Lower leg skin (tissue), 4 donors: Measurements from ENCODE around the gene MAFF. TPM values are rescaled to one million over a fixed set of nuclear protein-coding genes. Genes with fewer than 3 reads are reported as not detected.

Experiments
- DNase-seq, 2 donors: peaks; one replicate each; pipeline ENCODE4 v3.0.0-alpha.2; 2019; ENCODE audit warnings: low spot score in 2 of 2
- H3K4me3 ChIP-seq: fragments of 200-600 bp; sonication (generic); 2 replicates; pipeline ENCODE4 v1.5.1; 2017; ENCODE audit warnings: mild to moderate bottlenecking, low read depth; ENCODE audit not compliant: poor library complexity, severe bottlenecking
- POLR2A ChIP-seq, 2 donors: fragments of 450-650 bp; IDR thresholded peaks; one replicate each; pipeline ENCODE4 v1.6.1; 2016 to 2017; ENCODE audit warnings: antibody characterized with exemption in 2 of 2, mild to moderate bottlenecking in 1 of 2, moderate library complexity in 1 of 2
- WGBS, 2 donors: methylation state at CpG; one replicate each; pipeline ENCODE4 v1.1.5; 2018; 5-methylcytosine and 5-hydroxymethylcytosine counted together
- intact Hi-C: fragments of 100-400 bp; cut with DNase I; formaldehyde crosslinking; loops from one replicate; pipeline ENCODE4 v1.15.0; 2023; ENCODE audit warnings: low total_unique reads
- total RNA-seq, 4 donors: library from RNA; depleted of rRNA; stranded (reverse); fragments of >200 nt; gene quantifications; one replicate each; pipeline ENCODE4 v1.1.0, GENCODE V29; 2016
- TF ChIP-seq, protein P1 (sequence below), 3 donors: fragments of 450-650 bp; IDR thresholded peaks; one replicate each; pipeline ENCODE4 v1.5.1; 2016; ENCODE audit warnings: antibody characterized with exemption in 3 of 3, mild to moderate bottlenecking in 3 of 3, moderate library complexity in 2 of 3

The MAFF gene
- total RNA-seq, 4 donors from 2014 or later = 64.7 to 116 (median 82.0) TPM

DNA sequence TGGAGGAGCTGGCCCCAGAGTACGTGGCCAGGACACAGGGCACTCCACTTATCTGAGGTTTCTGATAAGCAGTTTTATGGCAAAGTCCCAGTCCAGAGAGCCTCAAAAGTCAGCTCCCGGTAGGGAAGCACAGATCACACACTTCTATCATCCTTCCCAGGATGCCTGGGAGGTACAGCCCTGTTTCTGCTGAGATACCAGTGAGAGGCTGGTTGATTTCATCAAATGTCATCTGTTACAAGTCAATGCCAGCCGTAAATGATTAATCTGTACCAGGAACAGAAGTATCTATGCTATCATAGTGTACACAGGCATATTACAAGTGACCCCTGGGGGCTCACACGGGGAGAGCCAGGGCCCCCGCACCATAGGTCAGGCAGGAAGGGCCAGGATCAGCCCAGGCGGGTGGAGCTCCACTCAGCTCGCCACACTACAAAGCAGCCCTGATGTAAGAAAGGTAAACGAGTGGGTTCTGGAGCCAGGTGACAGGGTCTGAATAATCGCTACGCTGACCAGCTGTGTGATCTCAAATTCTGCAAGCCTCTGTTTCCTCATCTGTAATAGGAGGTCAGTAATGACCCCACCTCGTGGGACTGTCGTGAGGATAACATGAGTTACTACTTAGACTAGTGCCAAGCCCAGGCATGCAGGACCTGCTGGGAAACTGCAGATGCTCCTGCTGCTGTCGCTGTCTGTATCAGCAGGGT is 37.8 kb upstream of the MAFF start:
- intact Hi-C loops = no loop called here
- DNase-seq = no peak

DNA sequence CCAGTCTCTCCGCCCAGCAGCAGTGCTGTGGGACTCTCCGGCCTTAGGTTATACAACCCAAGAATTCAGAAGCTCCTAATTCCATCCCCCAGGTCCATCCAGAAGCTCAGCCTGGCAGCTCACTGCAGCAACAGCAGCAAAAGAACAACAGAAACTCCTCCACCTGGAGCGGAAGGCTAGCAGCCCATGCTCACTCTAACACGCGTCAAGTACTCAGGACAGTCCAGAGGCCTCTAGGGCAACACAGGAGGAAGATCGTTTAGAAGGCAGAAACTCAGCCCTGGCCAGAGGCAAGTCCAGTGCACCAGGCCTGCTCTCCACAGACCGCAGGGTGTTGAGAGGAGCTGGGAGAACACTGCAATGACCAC is 37.3 kb upstream of the MAFF start:
- no peak for DNase-seq
- no peak overlapping the region for H3K4me3 ChIP-seq
- intact Hi-C loops = no loop called here
- WGBS, 2 donors = 93 to 97% methylated on average over 7 of the region's 7 CpGs
- TF ChIP-seq, protein P1, sequence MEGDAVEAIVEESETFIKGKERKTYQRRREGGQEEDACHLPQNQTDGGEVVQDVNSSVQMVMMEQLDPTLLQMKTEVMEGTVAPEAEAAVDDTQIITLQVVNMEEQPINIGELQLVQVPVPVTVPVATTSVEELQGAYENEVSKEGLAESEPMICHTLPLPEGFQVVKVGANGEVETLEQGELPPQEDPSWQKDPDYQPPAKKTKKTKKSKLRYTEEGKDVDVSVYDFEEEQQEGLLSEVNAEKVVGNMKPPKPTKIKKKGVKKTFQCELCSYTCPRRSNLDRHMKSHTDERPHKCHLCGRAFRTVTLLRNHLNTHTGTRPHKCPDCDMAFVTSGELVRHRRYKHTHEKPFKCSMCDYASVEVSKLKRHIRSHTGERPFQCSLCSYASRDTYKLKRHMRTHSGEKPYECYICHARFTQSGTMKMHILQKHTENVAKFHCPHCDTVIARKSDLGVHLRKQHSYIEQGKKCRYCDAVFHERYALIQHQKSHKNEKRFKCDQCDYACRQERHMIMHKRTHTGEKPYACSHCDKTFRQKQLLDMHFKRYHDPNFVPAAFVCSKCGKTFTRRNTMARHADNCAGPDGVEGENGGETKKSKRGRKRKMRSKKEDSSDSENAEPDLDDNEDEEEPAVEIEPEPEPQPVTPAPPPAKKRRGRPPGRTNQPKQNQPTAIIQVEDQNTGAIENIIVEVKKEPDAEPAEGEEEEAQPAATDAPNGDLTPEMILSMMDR (IDR thresholded peaks at IDR 0.05) = no peak
- TF ChIP-seq POLR2A (IDR thresholded peaks at IDR 0.05) = no peak

More for the DNA sequence above, 37.8 kb upstream of the MAFF start:
- H3K4me3 ChIP-seq = no peak overlapping the region
- 77 to 82% methylated on average over 13 of the region's 13 CpGs for WGBS, 2 donors
- TF ChIP-seq, protein P1 (IDR thresholded peaks at IDR 0.05) = no peak
- no peak for TF ChIP-seq POLR2A (IDR thresholded peaks at IDR 0.05)

DNA sequence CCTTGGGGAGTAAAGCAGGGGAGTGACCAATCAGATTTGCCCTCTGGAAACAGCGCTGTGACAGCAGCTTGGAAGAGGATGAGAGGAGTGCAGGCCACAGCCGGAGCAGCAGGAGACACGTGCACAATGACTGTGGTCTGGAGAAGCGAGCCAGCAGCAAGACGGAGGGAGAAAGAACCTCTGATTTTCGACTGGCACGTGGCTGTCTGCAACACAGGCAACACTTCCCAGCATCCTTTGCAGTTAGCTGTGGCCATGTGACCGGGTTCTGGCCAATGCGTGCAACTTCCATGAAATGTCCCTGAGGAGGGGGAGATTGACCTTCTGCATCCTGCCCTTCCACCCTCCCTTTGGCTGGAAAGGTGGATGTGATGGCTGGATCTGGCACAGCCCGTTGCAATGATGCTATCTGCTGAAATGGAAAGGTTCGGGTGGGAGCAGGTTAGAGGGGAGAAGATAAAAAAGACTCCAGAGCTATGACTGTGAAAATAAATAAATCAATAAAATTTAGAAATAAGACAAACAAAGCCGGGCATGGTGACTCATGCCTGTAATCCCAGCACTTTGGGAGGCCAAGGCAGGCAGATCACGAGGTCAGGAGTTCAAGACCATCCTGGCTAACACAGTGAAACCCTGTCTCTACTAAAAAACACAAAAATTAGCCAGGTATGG is 35.7 kb upstream of the MAFF start:
- 89% methylated on average over 13 of the region's 13 CpGs for whole genome bisulfite sequencing, 2 donors
- intact Hi-C loops = no loop called here
- H3K4me3 ChIP-seq = no peak overlapping the region
- TF ChIP-seq, protein P1 (IDR thresholded peaks at IDR 0.05) = no peak
- no peak for TF ChIP-seq POLR2A (IDR thresholded peaks at IDR 0.05)
- no peak for DNase-seq

DNA sequence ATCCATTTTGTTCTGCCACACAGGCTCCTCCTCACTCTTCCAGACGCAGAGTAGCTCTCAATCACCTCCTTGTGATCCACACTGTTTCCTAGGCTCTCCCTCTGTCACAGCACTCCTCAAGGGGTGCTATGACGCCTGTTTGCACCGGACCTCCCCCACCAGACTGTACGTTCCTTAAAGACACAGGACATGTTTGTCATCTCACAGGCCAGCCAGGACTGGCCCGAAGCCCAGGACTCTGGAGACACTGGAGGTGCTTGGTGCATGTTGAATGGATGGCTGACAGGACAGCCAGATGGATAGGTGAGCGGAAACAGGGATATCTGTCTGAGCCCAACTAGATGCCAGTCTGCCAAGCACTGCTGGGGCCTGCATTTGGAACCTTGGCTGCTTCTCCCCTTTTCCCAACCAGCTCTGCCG is 33.8 kb upstream of the MAFF start:
- no peak for TF ChIP-seq POLR2A (IDR thresholded peaks at IDR 0.05)
- TF ChIP-seq, protein P1 (IDR thresholded peaks at IDR 0.05) = no peak
- intact Hi-C loops = no loop called here
- no peak for DNase-seq

DNA sequence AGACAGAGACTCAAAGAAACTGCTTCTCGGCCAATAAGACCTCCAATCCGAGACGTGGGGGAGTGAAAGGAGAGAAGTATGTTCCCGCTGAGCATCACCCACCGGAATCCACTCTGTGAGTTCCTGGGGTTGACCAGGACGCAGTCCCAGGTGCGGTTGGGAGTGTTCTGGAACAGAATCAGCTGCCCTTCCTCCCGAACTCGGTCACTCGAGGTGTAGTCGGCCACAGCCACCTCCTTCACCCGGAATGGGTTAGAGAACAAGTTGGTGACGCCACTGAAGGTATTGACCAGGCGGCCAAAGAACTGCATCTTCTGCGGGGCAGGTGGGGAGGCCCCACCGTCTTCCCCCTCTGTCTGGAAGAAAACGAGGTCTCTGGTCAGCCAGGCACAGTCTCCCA is 32.7 kb upstream of the MAFF start:
- TF ChIP-seq POLR2A (IDR thresholded peaks at IDR 0.05) = no peak
- TF ChIP-seq, protein P1 (IDR thresholded peaks at IDR 0.05) = no peak
- intact Hi-C loops = no loop called here
- H3K4me3 ChIP-seq = no peak overlapping the region
- WGBS, 2 donors = 93 to 95% methylated on average over 17 of the region's 17 CpGs
- no peak for DNase-seq

More for the DNA sequence above, 33.8 kb upstream of the MAFF start:
- WGBS, 2 donors = 49 to 54% methylated on average over 7 of the region's 7 CpGs
- H3K4me3 ChIP-seq = no peak overlapping the region
